HG03432 (cell line): ENCODE data around the gene FKBP2.

Source experiments
- ATAC-seq: cut with Tn5 transposase; IDR thresholded peaks from one replicate; pipeline ENCODE4 v1.9.1; 2021; ENCODE audit warnings: mild to moderate bottlenecking, moderate library complexity; ENCODE audit not compliant: unreplicated experiment

Gene FKBP2

GRCh38 chr11:64232182-64232966 is 8.5 kb upstream of the FKBP2 start:
- ATAC-seq, result no peak

GRCh38 chr11:64232967-64233315 is 8.0 kb upstream of the FKBP2 start:
- ATAC-seq, result no peak

- ATAC-seq, result peak; percentile 48
These were observed 6.8 kb upstream of the FKBP2 start, which contains the start of gene VEGFB for GRCh38 chr11:64233913-64234586. Gene VEGFB, plus strand, starts transcription at chr11:64234584. Its CDS starts 250 bp downstream, at chr11:64234834.

- peak; percentile 29 for ATAC-seq
These were observed 6.1 kb upstream of the FKBP2 start for GRCh38 chr11:64234647-64235379.

- ATAC-seq, result no peak
These were observed 5.3 kb upstream of the FKBP2 start for GRCh38 chr11:64235437-64236161.

- no peak for ATAC-seq
These were observed 3.4 kb upstream of the FKBP2 start for GRCh38 chr11:64237484-64237951.

GRCh38 chr11:64238076-64238475 is 2.8 kb upstream of the FKBP2 start:
- no peak for ATAC-seq

GRCh38 chr11:64238999-64239398 is 1.9 kb upstream of the FKBP2 start:
- no peak for ATAC-seq

- ATAC-seq, result peak; percentile 7
These were observed 1.0 kb upstream of the FKBP2 start for GRCh38 chr11:64239662-64240434.

GRCh38 chr11:64241241-64241490 is 271 bp downstream of the FKBP2 start:
- ATAC-seq, result peak; percentile 67

GRCh38 chr11:64241491-64242374 is 838 bp downstream of the FKBP2 start:
- peak; percentile 11 for ATAC-seq

GRCh38 chr11:64243236-64243854 is 2.5 kb downstream of the FKBP2 start:
- no peak for ATAC-seq

- ATAC-seq, result no peak
These were observed 3.2 kb downstream of the FKBP2 start for GRCh38 chr11:64244107-64244506.

- ATAC-seq, result no peak
These were observed 4.1 kb downstream of the FKBP2 start for GRCh38 chr11:64244966-64245365.

GRCh38 chr11:64245401-64245796 is 4.5 kb downstream of the FKBP2 start:
- ATAC-seq, result no peak

- no peak for ATAC-seq
These were observed 5.1 kb downstream of the FKBP2 start for GRCh38 chr11:64245797-64246620.

- ATAC-seq, result peak; percentile 9
These were observed 5.7 kb downstream of the FKBP2 start for GRCh38 chr11:64246621-64246870.
